ENCODE results near the gene TCF4.

The TCF4 gene

DNA sequence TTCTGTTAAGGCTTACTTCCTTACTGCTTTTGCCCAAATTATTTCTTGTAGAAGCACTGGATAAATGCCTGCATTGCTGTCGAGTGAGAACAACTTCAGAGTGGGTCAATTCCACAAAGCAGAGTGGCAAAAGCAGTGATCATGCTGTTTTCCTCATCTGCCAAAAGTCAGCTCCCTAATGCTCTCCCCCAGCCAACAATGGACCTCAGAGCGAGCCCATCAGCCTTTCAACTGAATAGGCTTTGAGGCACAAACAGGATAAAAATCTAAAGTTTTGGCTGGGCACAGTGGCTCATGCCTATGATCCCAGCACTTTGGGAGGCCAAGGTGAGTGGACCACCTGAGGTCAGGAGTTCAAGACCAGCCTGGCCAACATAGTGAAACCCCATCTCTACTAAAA lies 222.7 kb downstream of the TCF4 start:
- Histone ChIP-seq H3K4me3 (ENCODE audit: severe bottlenecking) (no peak overlapping the region), H3K9me3 (ENCODE audit: severe bottlenecking) (no peaks in the 10 kb centered on the region), H3K27me3 (ENCODE audit: insufficient read depth, poor library complexity, severe bottlenecking) (no peaks in the 10 kb centered on the region), H3K36me3 (ENCODE audit: low read depth) (no peaks in the 10 kb centered on the region), H3K4me1 (ENCODE audit: insufficient read depth, poor library complexity, severe bottlenecking) (no peaks in the 10 kb centered on the region), H3K27ac (ENCODE audit: poor library complexity, severe bottlenecking) (no peak overlapping the region)
- DNase-seq (ENCODE audit: low spot score) (no peak), ATAC-seq (ENCODE audit: low read depth) (no peak)
- TF ChIP-seq CTCF (IDR thresholded peaks at IDR 0.05; ENCODE audit: poor library complexity, severe bottlenecking): no peak

DNA sequence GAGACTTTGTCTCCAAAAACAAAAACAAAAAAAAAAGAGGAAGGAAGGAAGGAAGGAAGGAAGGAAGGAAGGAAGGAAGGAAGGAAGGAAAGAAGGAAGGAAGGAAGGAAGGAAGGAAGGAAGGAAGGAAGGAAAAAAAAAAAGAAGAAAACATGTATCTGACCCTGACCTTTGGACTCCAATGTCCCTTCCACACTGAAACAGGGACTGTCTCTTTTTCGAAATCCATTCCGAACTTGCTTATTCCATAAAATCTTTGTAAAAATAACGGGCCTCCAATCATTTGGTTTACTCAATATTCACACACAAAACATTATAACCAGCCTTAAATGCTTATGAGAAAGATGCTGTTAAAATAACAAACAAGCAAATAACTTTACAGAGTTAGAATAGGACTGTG lies 225.7 kb downstream of the TCF4 start:
- no peaks in the 10 kb centered on the region for H3K27me3 ChIP-seq (ENCODE audit: insufficient read depth, poor library complexity, severe bottlenecking)
- DNase-seq (ENCODE audit: low spot score): no peak
- ATAC-seq (ENCODE audit: low read depth): no peak
- no peaks in the 10 kb centered on the region for H3K9me3 ChIP-seq (ENCODE audit: severe bottlenecking)
- H3K36me3 ChIP-seq (ENCODE audit: low read depth): no peaks in the 10 kb centered on the region
- H3K27ac ChIP-seq (ENCODE audit: poor library complexity, severe bottlenecking): no peak overlapping the region
- no peak overlapping the region for H3K4me3 ChIP-seq (ENCODE audit: severe bottlenecking)
- TF ChIP-seq CTCF (IDR thresholded peaks at IDR 0.05; ENCODE audit: poor library complexity, severe bottlenecking): no peak
- H3K4me1 ChIP-seq (ENCODE audit: insufficient read depth, poor library complexity, severe bottlenecking): no peaks in the 10 kb centered on the region

GRCh38 chr18:55361492-55362250 lies 226.3 kb downstream of the TCF4 start:
- Histone ChIP-seq H3K4me3 (ENCODE audit: severe bottlenecking) (no peak overlapping the region), H3K27me3 (ENCODE audit: insufficient read depth, poor library complexity, severe bottlenecking) (no peaks in the 10 kb centered on the region), H3K27ac (ENCODE audit: poor library complexity, severe bottlenecking) (no peak overlapping the region), H3K4me1 (ENCODE audit: insufficient read depth, poor library complexity, severe bottlenecking) (no peaks in the 10 kb centered on the region), H3K36me3 (ENCODE audit: low read depth) (no peaks in the 10 kb centered on the region), H3K9me3 (ENCODE audit: severe bottlenecking) (no peaks in the 10 kb centered on the region)
- no peak for ATAC-seq (ENCODE audit: low read depth)
- DNase-seq (ENCODE audit: low spot score): no peak
- no peak for TF ChIP-seq CTCF (IDR thresholded peaks at IDR 0.05; ENCODE audit: poor library complexity, severe bottlenecking)

DNA sequence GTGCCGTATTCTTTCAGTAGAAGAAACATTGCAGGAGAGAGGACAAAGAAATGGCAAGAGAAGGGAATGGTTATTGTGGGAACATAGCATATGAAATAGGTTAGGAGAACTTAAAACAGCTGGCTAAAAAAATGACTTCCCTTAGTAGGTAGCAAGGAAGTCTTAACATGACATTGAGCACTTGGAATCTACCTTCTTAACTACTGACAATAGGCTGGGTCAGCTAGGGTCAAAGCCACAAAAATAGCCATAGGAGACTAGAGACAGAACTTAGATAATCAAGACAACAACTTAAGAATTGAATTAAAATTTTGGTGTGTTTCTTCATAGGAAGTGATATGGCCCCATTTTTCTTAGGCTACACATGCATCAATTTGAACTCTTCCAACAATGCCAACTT lies 227.9 kb downstream of the TCF4 start:
- no peaks in the 10 kb centered on the region for H3K27me3 ChIP-seq (ENCODE audit: insufficient read depth, poor library complexity, severe bottlenecking)
- no peak overlapping the region for H3K4me3 ChIP-seq (ENCODE audit: severe bottlenecking)
- DNase-seq (ENCODE audit: low spot score) (no peak), ATAC-seq (ENCODE audit: low read depth) (no peak)
- H3K36me3 ChIP-seq (ENCODE audit: low read depth): no peaks in the 10 kb centered on the region
- no peak overlapping the region for H3K27ac ChIP-seq (ENCODE audit: poor library complexity, severe bottlenecking)
- no peaks in the 10 kb centered on the region for H3K4me1 ChIP-seq (ENCODE audit: insufficient read depth, poor library complexity, severe bottlenecking)
- TF ChIP-seq CTCF (IDR thresholded peaks at IDR 0.05; ENCODE audit: poor library complexity, severe bottlenecking): no peak
- H3K9me3 ChIP-seq (ENCODE audit: severe bottlenecking): no peaks in the 10 kb centered on the region

GRCh38 chr18:55356815-55357214 lies 231.2 kb downstream of the TCF4 start:
- no peak for ATAC-seq (ENCODE audit: low read depth)
- no peaks in the 10 kb centered on the region for H3K4me1 ChIP-seq (ENCODE audit: insufficient read depth, poor library complexity, severe bottlenecking)
- no peaks in the 10 kb centered on the region for H3K9me3 ChIP-seq (ENCODE audit: severe bottlenecking)
- TF ChIP-seq CTCF (IDR thresholded peaks at IDR 0.05; ENCODE audit: poor library complexity, severe bottlenecking): no peak
- H3K36me3 ChIP-seq (ENCODE audit: low read depth): no peaks in the 10 kb centered on the region
- no peak overlapping the region for H3K4me3 ChIP-seq (ENCODE audit: severe bottlenecking)
- H3K27me3 ChIP-seq (ENCODE audit: insufficient read depth, poor library complexity, severe bottlenecking): no peaks in the 10 kb centered on the region
- no peak for DNase-seq (ENCODE audit: low spot score)
- H3K27ac ChIP-seq (ENCODE audit: poor library complexity, severe bottlenecking): no peak overlapping the region
